Liver (tissue), 9 donors: ENCODE data around the gene RNF38. TPM values are rescaled to one million over a fixed set of nuclear protein-coding genes. Genes with fewer than 3 reads are reported as not detected.
A peak's percentile ranks its signal among the peaks of the same experiment; 100 is the strongest.

Experiments used
- DNase-seq: peaks from one replicate; pipeline ENCODE4 v3.0.0-alpha.2; 2017; ENCODE audit warnings: low spot score
- H3K27ac ChIP-seq, 2 donors: one replicate each; pipeline ENCODE4 v1.7.0; 2013; ENCODE audit warnings: inconsistent platforms in 2 of 2, low read length in 2 of 2, control low read depth in 1 of 2, low read depth in 1 of 2, mild to moderate bottlenecking in 1 of 2
- H3K27me3 ChIP-seq, 4 donors: one replicate each; pipeline versions ENCODE4 v1.6.1 to v1.7.0; 2013; ENCODE audit warnings: low read length in 3 of 4, inconsistent platforms in 1 of 4, mild to moderate bottlenecking in 1 of 4, moderate library complexity in 1 of 4; ENCODE audit not compliant: control insufficient read depth in 4 of 4, insufficient read depth in 4 of 4
- H3K36me3 ChIP-seq, 4 donors: one replicate each; pipeline versions ENCODE4 v1.6.1 to v1.7.0; 2013; ENCODE audit warnings: low read length in 3 of 4, mild to moderate bottlenecking in 3 of 4, low read depth in 1 of 4, moderate library complexity in 1 of 4; ENCODE audit not compliant: control insufficient read depth in 4 of 4, insufficient read depth in 3 of 4
- H3K4me1 ChIP-seq, 4 donors: one replicate each; pipeline versions ENCODE4 v1.6.1 to v1.7.0; 2013; ENCODE audit warnings: low read length in 3 of 4, mild to moderate bottlenecking in 3 of 4, moderate library complexity in 1 of 4; ENCODE audit not compliant: control insufficient read depth in 4 of 4, insufficient read depth in 4 of 4
- H3K4me3 ChIP-seq, 3 donors: one replicate each; pipeline versions ENCODE4 v1.6.1 to v1.7.0; 2013; ENCODE audit warnings: low read length in 3 of 3, control low read depth in 1 of 3, low read depth in 1 of 3, mild to moderate bottlenecking in 1 of 3
- H3K9ac ChIP-seq, 2 donors: one replicate each; pipeline ENCODE4 v1.7.0; 2013; ENCODE audit warnings: low read length in 2 of 2, mild to moderate bottlenecking in 2 of 2, moderate library complexity in 2 of 2, control low read depth in 1 of 2, low read depth in 1 of 2
- H3K9me3 ChIP-seq, 4 donors: one replicate each; pipeline versions ENCODE4 v1.6.1 to v1.7.0; 2013; ENCODE audit warnings: low read length in 3 of 4; ENCODE audit not compliant: control insufficient read depth in 4 of 4
- ATF3 ChIP-seq: IDR thresholded peaks from 2 replicates; pipeline ENCODE4 v1.6.1; 2016; ENCODE audit warnings: antibody characterized with exemption
- CTCF ChIP-seq: fragments of 150-350 bp; IDR thresholded peaks from 2 replicates; pipeline ENCODE4 v1.5.1; 2017; ENCODE audit warnings: improper control_type of control experiment, low read depth, low read length; ENCODE audit not compliant: missing input control
- EGR1 ChIP-seq, 2 donors: IDR thresholded peaks; 2 replicates each; pipeline ENCODE4 v1.6.1; 2016 to 2018; ENCODE audit warnings: antibody characterized with exemption in 2 of 2, low read depth in 2 of 2
- FOXA1 ChIP-seq: IDR thresholded peaks from 2 replicates; pipeline ENCODE4 v1.6.1; 2016; ENCODE audit warnings: antibody characterized with exemption
- FOXA2 ChIP-seq: IDR thresholded peaks from 2 replicates; pipeline ENCODE4 v1.6.1; 2016; ENCODE audit warnings: antibody characterized with exemption
- GABPA ChIP-seq, 2 donors: IDR thresholded peaks in 1 of 2; conservative IDR thresholded peaks in 1 of 2; 2 replicates each; pipeline ENCODE4 v1.6.1; 2016; ENCODE audit warnings: antibody characterized with exemption in 2 of 2, mild to moderate bottlenecking in 1 of 2, moderate library complexity in 1 of 2
- HNF4G ChIP-seq: IDR thresholded peaks from 2 replicates; pipeline ENCODE4 v1.6.1; 2016; ENCODE audit warnings: antibody characterized with exemption
- JUND ChIP-seq, 2 donors: IDR thresholded peaks; 2 replicates each; pipeline ENCODE4 v1.6.1; 2016; ENCODE audit warnings: antibody characterized with exemption in 2 of 2
- NR2F2 ChIP-seq: IDR thresholded peaks from 2 replicates; pipeline ENCODE4 v1.6.1; 2016; ENCODE audit warnings: antibody characterized with exemption
- RAD21 ChIP-seq, 2 donors: IDR thresholded peaks; 2 replicates each; pipeline ENCODE4 v1.6.1; 2016; ENCODE audit warnings: antibody characterized with exemption in 2 of 2, mild to moderate bottlenecking in 2 of 2
- RXRA ChIP-seq, 2 donors: IDR thresholded peaks; 2 replicates each; pipeline ENCODE4 v1.6.1; 2017 to 2018; ENCODE audit warnings: antibody characterized with exemption in 2 of 2, mild to moderate bottlenecking in 1 of 2
- SP1 ChIP-seq: IDR thresholded peaks from 2 replicates; pipeline ENCODE4 v1.6.1; 2018; ENCODE audit warnings: antibody characterized with exemption, mild to moderate bottlenecking
- TAF1 ChIP-seq: conservative IDR thresholded peaks from 2 replicates; pipeline ENCODE4 v1.6.1; 2016; ENCODE audit warnings: antibody characterized with exemption, mild to moderate bottlenecking
- YY1 ChIP-seq: IDR thresholded peaks from 2 replicates; pipeline ENCODE4 v1.6.1; 2016; ENCODE audit warnings: antibody characterized with exemption, mild to moderate bottlenecking
- ZBTB33 ChIP-seq: IDR thresholded peaks from 2 replicates; pipeline ENCODE4 v1.6.1; 2016; ENCODE audit warnings: antibody characterized with exemption
- WGBS: extraction: QIAGEN DNeasy Blood & Tissue Kit; methylation state at CpG from one replicate; pipeline ENCODE4 v1.1.7; 2013; 5-methylcytosine and 5-hydroxymethylcytosine counted together
- polyA plus RNA-seq, 2 donors: library from polyadenylated mRNA; stranded (reverse) in 1 of 2; unstranded in 1 of 2; fragments of 200-250 nt in 1 of 2; fragments of >200 nt in 1 of 2; fragmentation: Nextera tagmentation in 1 of 2; extraction: Ambion mirVana in 1 of 2; gene quantifications; one replicate each; pipeline versions ENCODE4 v1.2.1 to v1.2.3, GENCODE V29; 2013 to 2015
- total RNA-seq, 2 donors: library from RNA; depleted of rRNA; stranded (reverse); fragments of >200 nt; gene quantifications; one replicate each; pipeline ENCODE4 v1.2.3, GENCODE V29; 2014
- donor health status: healthy.
- donor health status: healthy.
- donor health status: healthy.
- donor health status: healthy.
- donor health status: healthy.

The RNF38 gene
- total and polyA plus RNA-seq, 4 donors, result 3.4 to 16.4 (median 6.9) TPM

- 33% methylated on average over 9 of the region's 9 CpGs for WGBS
- Histone ChIP-seq H3K9me3 (no peaks in the 10 kb centered on the region), H3K27me3 (no peaks in the 10 kb centered on the region), H3K4me1 (peaks cover 0 to 3% (median 0%) of the 10 kb centered on the region in 4 donors), H3K27ac (no peak overlapping the region), H3K4me3 (no peak overlapping the region), H3K36me3 (no peaks in the 10 kb centered on the region), H3K9ac (no peak overlapping the region)
- TF ChIP-seq NR2F2, result no peak
- peak; percentile 81 for TF ChIP-seq CTCF
- peak; percentile 93 to 94 for TF ChIP-seq RAD21 (IDR thresholded peaks at IDR 0.05)
- no peak for DNase-seq
Observed at GRCh38 chr9:36328798-36329411, 71.2 kb downstream of the RNF38 start.

- H3K36me3 ChIP-seq, result no peaks in the 10 kb centered on the region
- no peaks in the 10 kb centered on the region for H3K27me3 ChIP-seq
- peaks cover 0 to 3% (median 0%) of the 10 kb centered on the region in 4 donors for H3K4me1 ChIP-seq
- H3K9me3 ChIP-seq, result no peaks in the 10 kb centered on the region
- no peak for TF ChIP-seq NR2F2
- no peak for TF ChIP-seq ATF3
- TF ChIP-seq JUND (IDR thresholded peaks at IDR 0.05), result no peak
- no peak for TF ChIP-seq HNF4G
- TF ChIP-seq SP1, result no peak
- TF ChIP-seq TAF1, result no peak
- no peak for TF ChIP-seq RXRA (IDR thresholded peaks at IDR 0.05)
- TF ChIP-seq FOXA2, result no peak
- no peak for TF ChIP-seq CTCF
- no peak for TF ChIP-seq ZBTB33
- TF ChIP-seq YY1, result peak; percentile 55
- no peak for TF ChIP-seq FOXA1
- peak in 1 of 2 donors; percentile 74 for TF ChIP-seq GABPA (IDR thresholded peaks at IDR 0.05 in 1 of 2, conservative IDR thresholded peaks at IDR 0.05 in 1 of 2)
- TF ChIP-seq EGR1 (IDR thresholded peaks at IDR 0.05; ENCODE audit: low read depth in 2 of 2), result no peak
- H3K27ac ChIP-seq, result no peak overlapping the region
- no peak for DNase-seq
- no peak overlapping the region for H3K4me3 ChIP-seq
- no peak overlapping the region for H3K9ac ChIP-seq
- 92% methylated on average over 24 of the region's 24 CpGs for WGBS
Observed at GRCh38 chr9:36325081-36325828, 74.8 kb downstream of the RNF38 start.
